Subcutaneous adipose tissue (tissue), 4 donors: ENCODE measurements around the gene AFAP1L2. TPM values are rescaled to one million over a fixed set of nuclear protein-coding genes. Genes with fewer than 3 reads are reported as not detected.

ENCODE experiments used
- CTCF ChIP-seq: fragments of 450-650 bp; IDR thresholded peaks from one replicate; pipeline ENCODE4 v1.5.1; 2016; ENCODE audit warnings: low read depth, mild to moderate bottlenecking, control low read depth, antibody characterized with exemption, moderate library complexity
- total RNA-seq, 4 donors: library from RNA; depleted of rRNA; stranded (reverse); fragments of >200 nt; gene quantifications; one replicate each; pipeline ENCODE4 v1.1.0, GENCODE V29; 2016

AFAP1L2 gene
- total RNA-seq, 4 donors from 2014 or later: 2.7 to 11.3 (median 4.8) TPM

- TF ChIP-seq CTCF: no peak
Observed at GRCh38 chr10:114273910-114274309, 130.4 kb downstream of the AFAP1L2 start.

- no peak for TF ChIP-seq CTCF
Observed at GRCh38 chr10:114272696-114273095, 131.6 kb downstream of the AFAP1L2 start.

- TF ChIP-seq CTCF: no peak
Observed at GRCh38 chr10:114271779-114272167, 132.5 kb downstream of the AFAP1L2 start.

- TF ChIP-seq CTCF: no peak
Observed at GRCh38 chr10:114271075-114271778, 133.1 kb downstream of the AFAP1L2 start.

GRCh38 chr10:114266521-114266920 is 137.8 kb downstream of the AFAP1L2 start:
- no peak for TF ChIP-seq CTCF

- no peak for TF ChIP-seq CTCF
Observed at GRCh38 chr10:114265392-114266053, 138.8 kb downstream of the AFAP1L2 start.

GRCh38 chr10:114262496-114262895 is 141.8 kb downstream of the AFAP1L2 start:
- TF ChIP-seq CTCF: no peak
